GM12878 (cell line): ENCODE results near the gene GRIK4. TPM values are rescaled to one million over a fixed set of nuclear protein-coding genes. Genes with fewer than 3 reads are reported as not detected.

Experiments
- ATAC-seq: fragments of 200-7000 bp; cut with Tn5 transposase; 3 replicates; pipeline ENCODE4 v1.9.1; 2020; ENCODE audit warnings: mild to moderate bottlenecking, moderate library complexity
- BruUV-seq: library from RNA; stranded (reverse); fragments of 400-500 nt; replicated peaks from 2 replicates; lab custom pipeline; 2021; lab: Mats Ljungman, UMichigan
- CTCF ChIA-PET: fragments of 300-600 bp; sonication (Branson Sonifier 250); formaldehyde crosslinking; extraction: SDS; loops from one replicate; lab custom pipeline; 2021; ENCODE audit warnings: inconsistent platforms; lab: Yijun Ruan, JAX
- POLR2A ChIA-PET: fragments of 350-600 bp; formaldehyde crosslinking; extraction: SDS; loops from one replicate; lab custom pipeline; 2021; ENCODE audit warnings: inconsistent platforms; lab: Charles Lee
- RAD21 ChIA-PET: fragments of 300-600 bp; sonication (Branson Sonifier 250); formaldehyde crosslinking; loops from one replicate; lab custom pipeline; 2023; ENCODE audit warnings: antibody characterized with exemption; ENCODE audit not compliant: unreplicated experiment; lab: Charles Lee
- SMC1A ChIA-PET: fragments of 300-600 bp; sonication (Branson Sonifier 250); formaldehyde crosslinking; loops from one replicate; lab custom pipeline; 2023; ENCODE audit not compliant: unreplicated experiment, uncharacterized antibody; lab: Charles Lee
- DNase-seq: peaks from one replicate; pipeline ENCODE4 v3.0.0-alpha.2; 2011; ENCODE audit warnings: low read depth, low spot score
- FAIRE-seq: peaks from 3 replicates; lab custom pipeline; 2011; peaks lifted over from hg19 to GRCh38; lab: Jason Lieb, UNC
- H2AFZ ChIP-seq: 2 replicates; pipeline ENCODE4 v1.6.0; 2011; ENCODE audit warnings: low read depth, low read length, control low read depth; ENCODE audit not compliant: control insufficient read depth
- H3K27ac ChIP-seq: 2 replicates; pipeline ENCODE4 v1.5.1; 2011; ENCODE audit warnings: control low read depth; ENCODE audit not compliant: control insufficient read depth, insufficient read depth
- H3K27me3 ChIP-seq, 2 experiments: replicated peaks in 1 of 2; 2 replicates each; pipeline versions ENCODE4 v1.6.0 to v1.6.1; 2011; ENCODE audit warnings: low read length in 1 of 2; ENCODE audit not compliant: control insufficient read depth in 2 of 2, insufficient read depth in 2 of 2
- H3K36me3 ChIP-seq, 2 experiments: 2 replicates each; pipeline ENCODE4 v1.5.1; 2011; ENCODE audit warnings: low read length in 1 of 2; ENCODE audit not compliant: control insufficient read depth in 2 of 2, insufficient read depth in 2 of 2
- H3K4me1 ChIP-seq: 2 replicates; pipeline ENCODE4 v1.6.1; 2011; ENCODE audit warnings: mild to moderate bottlenecking, low read length, moderate library complexity, mixed read lengths; ENCODE audit not compliant: control insufficient read depth, insufficient read depth
- H3K4me2 ChIP-seq: 2 replicates; pipeline ENCODE4 v1.6.0; 2011; ENCODE audit warnings: control low read depth; ENCODE audit not compliant: control insufficient read depth, insufficient read depth
- H3K4me3 ChIP-seq: fragments of 200-600 bp; sonication (generic); 2 replicates; pipeline ENCODE4 v1.5.1; 2016
- H3K79me2 ChIP-seq: 2 replicates; pipeline ENCODE4 v1.6.0; 2011; ENCODE audit warnings: low read length; ENCODE audit not compliant: control insufficient read depth, insufficient read depth
- H3K9ac ChIP-seq: 2 replicates; pipeline ENCODE4 v1.8.0; 2011; ENCODE audit warnings: low read length, control low read depth, mixed read lengths; ENCODE audit not compliant: control insufficient read depth, insufficient read depth
- H3K9me3 ChIP-seq: replicated peaks from 3 replicates; pipeline ENCODE4 v1.5.1; 2011; ENCODE audit warnings: mild to moderate bottlenecking, low read length; ENCODE audit not compliant: control insufficient read depth, insufficient read depth
- H4K20me1 ChIP-seq: 2 replicates; pipeline ENCODE4 v1.6.0; 2011; ENCODE audit not compliant: control insufficient read depth, insufficient read depth
- HDAC6 ChIP-seq: fragments of 200-600 bp; sonication (generic); IDR thresholded peaks from one replicate; pipeline ENCODE4 v1.8.0; 2017; ENCODE audit warnings: antibody characterized with exemption; ENCODE audit not compliant: unreplicated experiment
- HDGF ChIP-seq: fragments of 450-650 bp; IDR thresholded peaks from 2 replicates; pipeline ENCODE4 v1.6.1; 2016; ENCODE audit warnings: antibody characterized with exemption
- IKZF2 ChIP-seq, 2 experiments: fragments of 450-650 bp; IDR thresholded peaks; 2 replicates each; pipeline ENCODE4 v1.6.1; 2017; ENCODE audit warnings: mild to moderate bottlenecking in 2 of 2, moderate library complexity in 2 of 2
- NFXL1 ChIP-seq: fragments of 450-650 bp; IDR thresholded peaks from 2 replicates; pipeline ENCODE4 v1.6.1; 2017; ENCODE audit warnings: antibody characterized with exemption, mild to moderate bottlenecking, borderline replicate concordance
- RAD51 ChIP-seq: fragments of 450-650 bp; IDR thresholded peaks from 2 replicates; pipeline ENCODE4 v1.6.1; 2016; ENCODE audit warnings: moderate library complexity, mild to moderate bottlenecking, inconsistent platforms
- RFX5 ChIP-seq: IDR thresholded peaks from 2 replicates; pipeline ENCODE4 v1.6.1; 2011; ENCODE audit warnings: low read depth, low read length, improper control_type of control experiment
- SMAD5 ChIP-seq: IDR thresholded peaks from 2 replicates; pipeline ENCODE4 v1.6.1; 2016; ENCODE audit warnings: antibody characterized with exemption, low read depth
- ZNF217 ChIP-seq: fragments of 450-650 bp; IDR thresholded peaks from 2 replicates; pipeline ENCODE4 v1.6.1; 2017; ENCODE audit warnings: antibody characterized with exemption, mild to moderate bottlenecking
- WGBS: methylation state at CpG from one replicate; pipeline ENCODE4 v1.1.6; 2016; ENCODE audit warnings: low lambda C conversion rate; ENCODE audit not compliant: insufficient replicate concordance, insufficient coverage; ENCODE audit errors: missing lambda C conversion rate; 5-methylcytosine and 5-hydroxymethylcytosine counted together
- in situ Hi-C: fragments of 300-500 bp; cut with MboI; formaldehyde crosslinking; loops from 9 replicates; pipeline ENCODE4 v1.14.3; 2018; ENCODE audit warnings: mixed read lengths
- intact Hi-C: fragments of 100-400 bp; cut with micrococcal nuclease; formaldehyde crosslinking; loops from one replicate; pipeline ENCODE4 v1.14.2; 2022; ENCODE audit not compliant: unreplicated experiment
- polyA plus RNA-seq, 11 experiments: library from polyadenylated mRNA; depleted of rRNA in 4 of 11; unstranded in 6 of 11; stranded (reverse) in 5 of 11; fragments of >200 nt; fragmentation: Nextera tagmentation in 4 of 11; fragmentation: Illumina TruSeq in 1 of 11; extraction: Ambion mirVana in 4 of 11; extraction: Trizol in 1 of 11; gene quantifications; 1 replicate in 1 of 11; 2 replicates in 10 of 11; pipeline versions ENCODE4 v1.2.1 to v1.2.3, GENCODE V29; 2011 to 2016; ENCODE audit warnings: inconsistent platforms in 2 of 11, missing spikeins in 2 of 11, low read depth in 1 of 11
- total RNA-seq, 4 experiments: library from RNA; depleted of rRNA in 3 of 4; stranded (reverse); fragments of >200 nt in 3 of 4; fragmentation: Illumina TruSeq in 1 of 4; extraction: Trizol in 1 of 4; gene quantifications; 2 replicates each; pipeline versions ENCODE4 v1.2.1 to v1.2.3, GENCODE V29; 2013 to 2021
- TF ChIP-seq, protein P1 (sequence below): fragments of 450-650 bp; IDR thresholded peaks from 2 replicates; pipeline ENCODE4 v1.6.1; 2017; ENCODE audit warnings: mild to moderate bottlenecking, low read depth, inconsistent platforms; ENCODE audit not compliant: poor library complexity, severe bottlenecking
- TF ChIP-seq, protein P2 (sequence below): fragments of 450-650 bp; IDR thresholded peaks from 2 replicates; pipeline ENCODE4 v1.6.1; 2016; ENCODE audit warnings: mild to moderate bottlenecking
- TF ChIP-seq, protein P3 (sequence below): fragments of 450-650 bp; IDR thresholded peaks from 2 replicates; pipeline ENCODE4 v1.6.1; 2018; ENCODE audit warnings: mild to moderate bottlenecking, low read depth, moderate library complexity; ENCODE audit not compliant: partially characterized antibody
- TF ChIP-seq, protein P4 (sequence below): IDR thresholded peaks from 2 replicates; pipeline ENCODE4 v1.6.1; 2012; ENCODE audit warnings: mild to moderate bottlenecking, low read depth, low read length
- TF ChIP-seq, protein P5 (sequence below): IDR thresholded peaks from 2 replicates; pipeline ENCODE4 v1.6.1; 2012; ENCODE audit warnings: low read depth, low read length, improper control_type of control experiment

The GRIK4 gene
- total and polyA plus RNA-seq, 10 of the 15 experiments (the other 5 are each of a cell fraction or from before 2014, with no cell fraction given): 0.33 to 3.6 (median 0.72) TPM

DNA sequence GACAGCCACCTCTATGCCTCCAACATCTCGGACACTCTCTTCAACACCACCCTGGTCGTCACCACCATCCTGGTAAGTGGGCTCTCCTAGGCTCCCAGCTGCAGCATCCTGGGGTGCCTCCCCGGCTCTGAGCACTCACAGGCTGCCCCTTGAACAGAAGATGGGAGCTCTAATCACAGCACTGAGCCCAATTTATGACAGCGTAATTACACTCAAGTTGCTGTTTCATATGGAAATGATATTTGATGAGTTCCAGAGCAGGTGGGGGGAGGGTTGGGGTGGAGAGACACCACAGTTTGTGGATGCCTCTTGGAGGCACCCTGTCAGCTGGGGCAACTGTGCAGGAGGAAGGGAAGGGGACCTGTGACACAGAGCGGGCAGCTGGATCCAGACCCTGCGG lies 387.0 kb downstream of the GRIK4 start:
- CTCF ChIA-PET: interaction anchor here (1.0 kb wide), 1 partner anchor 14 kb away, joined by 4 read pairs; no protein-coding TSS in a partner anchor
- 37% methylated on average over 6 of the region's 6 CpGs for WGBS
- BruUV-seq: no TSS peak
- TF ChIP-seq RFX5 (no peak), RAD51 (no peak), SMAD5 (no peak), ZNF217 (no peak), NFXL1 (no peak), HDAC6 (no peak), IKZF2 (IDR thresholded peaks at IDR 0.05) (no peak), HDGF (no peak)
- TF ChIP-seq, protein P1, sequence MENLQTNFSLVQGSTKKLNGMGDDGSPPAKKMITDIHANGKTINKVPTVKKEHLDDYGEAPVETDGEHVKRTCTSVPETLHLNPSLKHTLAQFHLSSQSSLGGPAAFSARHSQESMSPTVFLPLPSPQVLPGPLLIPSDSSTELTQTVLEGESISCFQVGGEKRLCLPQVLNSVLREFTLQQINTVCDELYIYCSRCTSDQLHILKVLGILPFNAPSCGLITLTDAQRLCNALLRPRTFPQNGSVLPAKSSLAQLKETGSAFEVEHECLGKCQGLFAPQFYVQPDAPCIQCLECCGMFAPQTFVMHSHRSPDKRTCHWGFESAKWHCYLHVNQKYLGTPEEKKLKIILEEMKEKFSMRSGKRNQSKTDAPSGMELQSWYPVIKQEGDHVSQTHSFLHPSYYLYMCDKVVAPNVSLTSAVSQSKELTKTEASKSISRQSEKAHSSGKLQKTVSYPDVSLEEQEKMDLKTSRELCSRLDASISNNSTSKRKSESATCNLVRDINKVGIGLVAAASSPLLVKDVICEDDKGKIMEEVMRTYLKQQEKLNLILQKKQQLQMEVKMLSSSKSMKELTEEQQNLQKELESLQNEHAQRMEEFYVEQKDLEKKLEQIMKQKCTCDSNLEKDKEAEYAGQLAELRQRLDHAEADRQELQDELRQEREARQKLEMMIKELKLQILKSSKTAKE: no peak
- TF ChIP-seq, protein P2, sequence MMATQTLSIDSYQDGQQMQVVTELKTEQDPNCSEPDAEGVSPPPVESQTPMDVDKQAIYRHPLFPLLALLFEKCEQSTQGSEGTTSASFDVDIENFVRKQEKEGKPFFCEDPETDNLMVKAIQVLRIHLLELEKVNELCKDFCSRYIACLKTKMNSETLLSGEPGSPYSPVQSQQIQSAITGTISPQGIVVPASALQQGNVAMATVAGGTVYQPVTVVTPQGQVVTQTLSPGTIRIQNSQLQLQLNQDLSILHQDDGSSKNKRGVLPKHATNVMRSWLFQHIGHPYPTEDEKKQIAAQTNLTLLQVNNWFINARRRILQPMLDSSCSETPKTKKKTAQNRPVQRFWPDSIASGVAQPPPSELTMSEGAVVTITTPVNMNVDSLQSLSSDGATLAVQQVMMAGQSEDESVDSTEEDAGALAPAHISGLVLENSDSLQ: no peak
- TF ChIP-seq, protein P3, sequence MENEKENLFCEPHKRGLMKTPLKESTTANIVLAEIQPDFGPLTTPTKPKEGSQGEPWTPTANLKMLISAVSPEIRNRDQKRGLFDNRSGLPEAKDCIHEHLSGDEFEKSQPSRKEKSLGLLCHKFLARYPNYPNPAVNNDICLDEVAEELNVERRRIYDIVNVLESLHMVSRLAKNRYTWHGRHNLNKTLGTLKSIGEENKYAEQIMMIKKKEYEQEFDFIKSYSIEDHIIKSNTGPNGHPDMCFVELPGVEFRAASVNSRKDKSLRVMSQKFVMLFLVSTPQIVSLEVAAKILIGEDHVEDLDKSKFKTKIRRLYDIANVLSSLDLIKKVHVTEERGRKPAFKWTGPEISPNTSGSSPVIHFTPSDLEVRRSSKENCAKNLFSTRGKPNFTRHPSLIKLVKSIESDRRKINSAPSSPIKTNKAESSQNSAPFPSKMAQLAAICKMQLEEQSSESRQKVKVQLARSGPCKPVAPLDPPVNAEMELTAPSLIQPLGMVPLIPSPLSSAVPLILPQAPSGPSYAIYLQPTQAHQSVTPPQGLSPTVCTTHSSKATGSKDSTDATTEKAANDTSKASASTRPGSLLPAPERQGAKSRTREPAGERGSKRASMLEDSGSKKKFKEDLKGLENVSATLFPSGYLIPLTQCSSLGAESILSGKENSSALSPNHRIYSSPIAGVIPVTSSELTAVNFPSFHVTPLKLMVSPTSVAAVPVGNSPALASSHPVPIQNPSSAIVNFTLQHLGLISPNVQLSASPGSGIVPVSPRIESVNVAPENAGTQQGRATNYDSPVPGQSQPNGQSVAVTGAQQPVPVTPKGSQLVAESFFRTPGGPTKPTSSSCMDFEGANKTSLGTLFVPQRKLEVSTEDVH: no peak
- TF ChIP-seq, protein P4, sequence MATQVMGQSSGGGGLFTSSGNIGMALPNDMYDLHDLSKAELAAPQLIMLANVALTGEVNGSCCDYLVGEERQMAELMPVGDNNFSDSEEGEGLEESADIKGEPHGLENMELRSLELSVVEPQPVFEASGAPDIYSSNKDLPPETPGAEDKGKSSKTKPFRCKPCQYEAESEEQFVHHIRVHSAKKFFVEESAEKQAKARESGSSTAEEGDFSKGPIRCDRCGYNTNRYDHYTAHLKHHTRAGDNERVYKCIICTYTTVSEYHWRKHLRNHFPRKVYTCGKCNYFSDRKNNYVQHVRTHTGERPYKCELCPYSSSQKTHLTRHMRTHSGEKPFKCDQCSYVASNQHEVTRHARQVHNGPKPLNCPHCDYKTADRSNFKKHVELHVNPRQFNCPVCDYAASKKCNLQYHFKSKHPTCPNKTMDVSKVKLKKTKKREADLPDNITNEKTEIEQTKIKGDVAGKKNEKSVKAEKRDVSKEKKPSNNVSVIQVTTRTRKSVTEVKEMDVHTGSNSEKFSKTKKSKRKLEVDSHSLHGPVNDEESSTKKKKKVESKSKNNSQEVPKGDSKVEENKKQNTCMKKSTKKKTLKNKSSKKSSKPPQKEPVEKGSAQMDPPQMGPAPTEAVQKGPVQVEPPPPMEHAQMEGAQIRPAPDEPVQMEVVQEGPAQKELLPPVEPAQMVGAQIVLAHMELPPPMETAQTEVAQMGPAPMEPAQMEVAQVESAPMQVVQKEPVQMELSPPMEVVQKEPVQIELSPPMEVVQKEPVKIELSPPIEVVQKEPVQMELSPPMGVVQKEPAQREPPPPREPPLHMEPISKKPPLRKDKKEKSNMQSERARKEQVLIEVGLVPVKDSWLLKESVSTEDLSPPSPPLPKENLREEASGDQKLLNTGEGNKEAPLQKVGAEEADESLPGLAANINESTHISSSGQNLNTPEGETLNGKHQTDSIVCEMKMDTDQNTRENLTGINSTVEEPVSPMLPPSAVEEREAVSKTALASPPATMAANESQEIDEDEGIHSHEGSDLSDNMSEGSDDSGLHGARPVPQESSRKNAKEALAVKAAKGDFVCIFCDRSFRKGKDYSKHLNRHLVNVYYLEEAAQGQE: no peak
- TF ChIP-seq, protein P5, sequence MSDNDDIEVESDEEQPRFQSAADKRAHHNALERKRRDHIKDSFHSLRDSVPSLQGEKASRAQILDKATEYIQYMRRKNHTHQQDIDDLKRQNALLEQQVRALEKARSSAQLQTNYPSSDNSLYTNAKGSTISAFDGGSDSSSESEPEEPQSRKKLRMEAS: no peak

More for the DNA sequence above, 387.0 kb downstream of the GRIK4 start:
- H3K27ac ChIP-seq: no peak overlapping the region
- FAIRE-seq (no peak), DNase-seq (no peak), ATAC-seq (no peak)
- no peaks in the 10 kb centered on the region for H3K9me3 ChIP-seq
- H2AFZ ChIP-seq: no peak overlapping the region
- no peaks in the 10 kb centered on the region for H3K79me2 ChIP-seq
- H3K36me3 ChIP-seq: no peaks in the 10 kb centered on the region
- ChIA-PET SMC1A (no interaction called here), POLR2A (no interaction called here), RAD21 (no interaction called here)
- H3K9ac ChIP-seq: no peak overlapping the region
- no peak overlapping the region for H3K4me2 ChIP-seq
- peaks cover 6% of the 10 kb centered on the region for H3K4me1 ChIP-seq
- peaks cover 0 to 5% of the 10 kb centered on the region in 2 experiments; a peak in 1 of 4 replicates for H3K27me3 ChIP-seq
- no peak overlapping the region for H3K4me3 ChIP-seq
- in situ Hi-C loops (no loop called here), intact Hi-C loops (no loop called here)
- no peaks in the 10 kb centered on the region for H4K20me1 ChIP-seq
